ENCODE measurements around the gene CISH.

- TF ChIP-seq YY1 (IDR thresholded peaks at IDR 0.05; ENCODE audit: insufficient read depth, insufficient read length), result no peak
- no peak for TF ChIP-seq ZNF274 (IDR thresholded peaks at IDR 0.05; ENCODE audit: low read depth, low read length)
- TF ChIP-seq SUZ12 (IDR thresholded peaks at IDR 0.05; ENCODE audit: extremely low read depth, insufficient read depth, insufficient read length), result no peak
Observed at GRCh38 chr3:50594253-50594785, 17.3 kb downstream of the CISH start.
